IPS-NIHi7 (cell line): ENCODE results near the gene PPP6C.
"Not testable (repeated sequence)": the region's sequence is repeated elsewhere in the genome, so short reads cannot be mapped to it uniquely, and the experiment has no call there.

Experiments
- DNase-seq: peaks from one replicate; pipeline ENCODE4 v3.0.0; 2012; ENCODE audit warnings: mixed read lengths; ENCODE audit errors: extremely low spot score

PPP6C gene

GRCh38 chr9:125183054-125183453 is 6.5 kb downstream of the PPP6C start:
- DNase-seq, result no peak

GRCh38 chr9:125181756-125182155 is 7.8 kb downstream of the PPP6C start:
- not testable (repeated sequence) for DNase-seq

DNA sequence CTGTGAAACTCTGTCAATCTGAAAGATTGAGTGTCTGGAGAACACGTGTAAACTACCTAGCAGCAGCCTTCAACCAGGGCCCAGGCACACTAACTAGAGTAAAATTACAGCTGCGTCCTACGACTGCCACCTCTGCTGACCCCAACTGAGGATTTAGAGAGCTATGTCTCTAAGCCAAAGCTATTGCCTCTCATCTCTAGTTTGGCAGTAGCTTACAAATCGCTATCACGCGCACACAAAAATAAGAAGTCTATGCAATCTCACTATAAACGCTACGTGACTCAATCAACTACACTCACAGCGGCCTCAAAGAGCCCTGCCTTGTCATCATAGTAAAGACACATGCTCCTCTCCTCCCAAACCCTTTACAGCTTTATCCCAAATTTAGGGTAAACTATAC is 8.7 kb downstream of the PPP6C start:
- DNase-seq, result no peak

GRCh38 chr9:125179776-125180175 is 9.8 kb downstream of the PPP6C start:
- DNase-seq, result not testable (repeated sequence)

DNA sequence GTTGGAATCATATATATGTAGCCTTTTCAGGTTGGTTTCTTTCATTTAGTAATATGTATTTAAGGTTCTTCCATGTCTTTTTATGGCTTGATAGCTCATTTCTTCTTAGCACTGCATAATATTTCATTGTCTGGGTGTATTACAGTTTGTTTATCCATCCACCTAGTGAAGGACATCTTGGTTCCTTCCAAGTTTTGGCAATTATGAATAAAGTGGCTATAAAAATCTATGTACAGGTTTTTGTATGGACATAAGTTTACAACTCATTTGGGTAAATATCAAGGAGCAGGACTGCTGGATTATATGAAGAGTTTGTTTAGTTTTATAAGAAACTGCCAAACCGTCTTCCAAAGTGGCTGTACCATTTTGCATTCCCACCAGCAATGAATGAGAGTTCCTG is 11.7 kb downstream of the PPP6C start:
- no peak for DNase-seq

DNA sequence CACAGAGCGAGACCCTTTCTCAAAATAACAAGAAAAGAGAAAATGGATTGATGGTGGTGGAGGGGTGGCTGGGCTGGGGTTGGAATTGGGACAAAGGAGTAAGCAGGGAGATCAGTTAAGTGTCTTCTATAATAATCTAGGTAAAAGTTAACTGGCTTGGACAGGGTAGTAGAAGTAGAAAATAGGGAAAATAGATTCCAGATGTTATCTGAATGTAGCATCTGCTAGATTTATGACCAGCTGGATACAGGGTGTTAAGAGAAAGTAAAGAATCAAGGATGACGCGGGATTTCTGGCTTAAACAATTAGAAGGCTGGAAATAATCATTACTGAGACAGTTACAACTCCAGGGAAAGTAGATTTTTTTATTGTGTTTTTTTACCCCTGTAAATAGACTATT is 13.0 kb downstream of the PPP6C start:
- DNase-seq, result no peak

- no peak for DNase-seq
These were observed 17.4 kb downstream of the PPP6C start for GRCh38 chr9:125172031-125172755.

DNA sequence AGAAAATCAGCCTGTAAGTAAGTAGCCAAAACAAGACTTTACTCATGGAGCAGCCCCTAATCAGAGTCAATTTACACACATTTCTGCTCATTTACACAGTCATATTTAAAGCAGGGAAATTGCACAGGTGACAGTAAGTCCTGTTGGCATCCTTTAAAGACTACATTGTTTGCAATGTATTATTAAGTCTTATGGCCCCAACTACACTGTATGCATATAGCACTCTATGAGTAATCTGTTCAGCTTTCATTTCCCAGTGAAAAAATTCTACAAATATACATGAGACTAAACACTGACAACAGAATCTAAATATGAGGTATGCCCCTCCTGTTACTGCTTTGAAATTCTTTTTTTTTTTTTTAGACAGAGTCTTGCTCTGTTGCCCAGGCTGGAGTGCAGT is 19.7 kb downstream of the PPP6C start:
- no peak for DNase-seq

DNA sequence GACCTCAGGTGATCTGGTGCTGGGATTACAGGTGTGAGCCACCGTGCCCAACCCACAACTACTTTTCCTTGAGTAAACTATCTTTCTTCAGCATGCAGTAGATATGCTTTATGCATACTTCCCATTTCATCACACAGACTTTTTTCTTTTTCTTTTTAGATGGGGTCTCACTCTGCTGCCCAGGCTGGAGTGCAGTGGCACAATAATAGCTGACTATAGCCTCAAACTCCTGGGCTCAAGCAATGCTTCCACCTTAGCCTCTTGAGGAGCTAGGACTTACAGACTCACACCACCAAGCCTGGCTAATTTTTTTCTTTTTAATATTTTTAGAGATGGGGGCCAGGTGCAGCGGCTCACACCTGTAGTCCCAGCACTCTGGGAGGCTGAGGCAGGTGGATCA is 22.8 kb downstream of the PPP6C start:
- DNase-seq, result no peak

- not testable (repeated sequence) for DNase-seq
These were observed 26.7 kb downstream of the PPP6C start for GRCh38 chr9:125162891-125163290.

DNA sequence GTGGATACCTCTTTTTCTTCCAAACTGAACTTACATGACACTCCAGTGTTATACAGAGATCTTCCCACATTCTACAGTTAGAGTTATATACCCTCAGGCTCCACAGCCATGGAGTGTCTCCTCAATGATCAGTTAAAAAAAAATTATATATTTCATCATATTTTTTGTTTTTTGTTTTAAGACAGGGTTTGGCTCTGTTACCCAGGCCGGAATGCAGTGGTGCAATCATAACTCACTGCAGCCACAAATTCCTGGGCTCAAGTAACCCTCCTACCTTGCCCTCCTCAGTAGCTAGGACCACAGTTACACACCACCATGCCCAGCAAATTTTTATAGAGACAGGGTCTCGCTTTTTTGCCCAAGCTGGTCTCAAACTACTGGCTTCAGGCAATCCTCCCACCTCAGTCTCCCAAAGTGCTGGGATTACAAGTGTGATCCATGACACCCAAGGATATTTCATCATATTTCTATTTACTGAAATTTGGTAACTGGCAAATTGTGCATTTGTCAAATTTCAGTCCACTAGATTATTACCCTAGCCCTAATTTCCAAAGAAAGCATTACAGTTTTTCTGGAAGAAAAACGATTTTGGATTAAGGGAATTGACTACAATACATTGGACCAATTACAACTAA is 28.2 kb downstream of the PPP6C start:
- DNase-seq, result no peak

DNA sequence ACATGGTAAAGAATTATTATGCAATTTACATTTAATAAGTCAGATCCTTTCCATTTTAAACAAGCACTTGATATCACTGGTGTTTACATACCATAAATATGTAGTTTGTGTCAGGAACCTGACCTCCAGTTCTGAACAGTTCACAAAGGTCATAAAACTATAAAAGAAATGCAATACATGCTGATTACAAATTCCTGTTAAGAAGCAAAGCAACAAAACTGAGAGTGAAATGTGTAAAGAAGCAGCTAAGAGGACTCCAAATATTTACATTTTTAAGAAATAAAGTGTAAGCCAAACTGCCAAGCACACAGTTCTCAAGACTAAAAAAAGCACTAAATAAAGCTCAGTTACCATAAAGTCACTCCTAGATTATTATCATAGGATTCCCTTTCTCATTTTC is 28.9 kb downstream of the PPP6C start:
- no peak for DNase-seq

- no peak for DNase-seq
These were observed 33.1 kb downstream of the PPP6C start for GRCh38 chr9:125156551-125156950.

DNA sequence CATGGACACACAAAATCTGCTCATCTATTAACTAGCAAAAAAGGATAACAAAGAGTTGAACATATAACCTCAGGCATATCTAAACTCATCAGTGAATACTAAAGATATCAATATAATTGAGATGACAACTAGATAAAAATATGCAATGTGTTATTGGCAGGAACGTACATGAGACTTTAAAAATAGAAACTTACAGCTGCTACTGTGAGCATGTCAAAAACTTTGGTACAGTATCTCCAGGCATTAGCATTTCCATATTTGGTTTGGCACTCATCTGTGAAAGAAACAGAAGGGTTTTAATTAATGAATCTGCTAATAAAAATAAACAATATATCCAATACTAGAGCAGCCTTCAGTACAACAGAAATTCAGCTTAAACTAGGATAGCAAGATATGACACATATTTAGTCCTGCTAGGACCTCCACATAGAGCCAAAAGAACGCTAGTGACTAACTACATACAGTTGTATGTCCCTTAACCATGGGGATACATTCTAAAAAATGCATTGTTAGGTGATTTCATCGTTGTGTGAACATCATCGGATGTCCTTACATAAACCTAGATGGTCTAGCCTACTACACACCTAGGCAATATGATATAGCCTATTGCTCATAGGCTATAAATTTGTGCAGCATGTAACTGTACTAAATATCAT is 35.8 kb downstream of the PPP6C start:
- no peak for DNase-seq

- DNase-seq, result no peak
These were observed 37.9 kb downstream of the PPP6C start for GRCh38 chr9:125151730-125152129.

- no peak for DNase-seq
These were observed 39.0 kb downstream of the PPP6C start for GRCh38 chr9:125150349-125151245.

GRCh38 chr9:125147401-125147951 is 42.1 kb downstream of the PPP6C start:
- DNase-seq, result no peak

DNA sequence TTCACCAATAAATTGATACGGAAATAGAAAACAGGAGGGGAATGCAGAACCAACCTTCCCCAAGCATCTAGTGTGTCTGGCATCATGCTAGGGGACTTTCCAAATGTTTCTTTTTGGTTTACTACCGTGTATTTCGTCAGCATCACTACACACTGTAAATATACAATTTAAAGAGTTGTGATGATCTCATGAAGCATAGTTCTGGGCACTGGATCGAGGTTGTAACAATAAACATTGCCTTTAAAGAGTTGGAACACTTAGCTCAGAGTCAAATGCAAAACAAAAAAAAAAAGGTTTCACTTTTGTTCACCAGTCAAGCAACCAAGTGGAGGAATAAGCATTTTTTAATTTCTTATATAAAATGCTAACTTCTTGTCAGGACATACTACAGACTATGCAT is 43.4 kb downstream of the PPP6C start:
- no peak for DNase-seq

GRCh38 chr9:125145425-125145824 is 44.2 kb downstream of the PPP6C start:
- no peak for DNase-seq

DNA sequence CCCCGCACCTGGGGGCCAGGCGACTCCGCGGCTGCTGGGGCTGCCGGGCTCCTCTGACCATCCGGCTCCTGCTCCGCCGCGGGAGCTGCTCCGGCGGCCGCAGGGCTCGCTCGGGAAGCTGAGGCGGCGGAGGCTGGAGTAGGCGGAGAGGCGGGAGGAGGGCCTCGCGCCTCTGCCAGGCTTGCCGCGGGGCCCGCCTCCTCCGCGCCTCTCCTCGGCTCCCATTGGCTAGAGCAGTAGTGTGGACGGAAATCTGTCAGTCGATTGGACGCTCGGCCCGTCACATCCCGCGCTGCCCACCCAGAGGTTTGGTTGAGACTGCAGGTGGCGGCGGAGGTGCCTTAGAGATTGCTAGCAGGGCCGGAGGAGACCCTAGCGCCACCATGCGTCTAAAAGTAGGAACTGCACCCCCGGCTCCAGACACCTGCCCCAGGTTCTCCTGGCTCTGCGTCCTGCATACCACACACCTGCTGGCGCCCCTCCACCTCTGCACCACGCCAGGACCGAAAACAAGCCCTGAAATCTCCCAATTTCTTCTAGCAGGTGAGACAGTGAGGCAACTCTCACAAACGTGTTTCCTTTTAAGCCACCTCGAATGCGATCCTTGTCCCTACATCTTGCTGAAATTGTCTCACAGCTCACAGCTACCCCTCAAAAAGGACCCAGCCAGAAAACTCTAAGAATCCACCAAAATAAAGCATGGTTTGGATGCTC is 46.1 kb downstream of the PPP6C start, which contains the start of gene SCAI:
SCAI (minus strand) TSS at position 152 of the 714 bp plus-strand sequence; CDS start at position 61, 91 bp downstream.
- peak; percentile 100 for DNase-seq
